GM19023 (cell line): Measurements from ENCODE around the gene BTN1A1.
"Not testable (repeated sequence)": the region's sequence is repeated elsewhere in the genome, so short reads cannot be mapped to it uniquely, and the experiment has no call there.

ENCODE experiments used
- ATAC-seq: cut with Tn5 transposase; IDR thresholded peaks from one replicate; pipeline ENCODE4 v1.9.1; 2021; ENCODE audit warnings: mild to moderate bottlenecking, moderate library complexity; ENCODE audit not compliant: unreplicated experiment

Gene BTN1A1

DNA sequence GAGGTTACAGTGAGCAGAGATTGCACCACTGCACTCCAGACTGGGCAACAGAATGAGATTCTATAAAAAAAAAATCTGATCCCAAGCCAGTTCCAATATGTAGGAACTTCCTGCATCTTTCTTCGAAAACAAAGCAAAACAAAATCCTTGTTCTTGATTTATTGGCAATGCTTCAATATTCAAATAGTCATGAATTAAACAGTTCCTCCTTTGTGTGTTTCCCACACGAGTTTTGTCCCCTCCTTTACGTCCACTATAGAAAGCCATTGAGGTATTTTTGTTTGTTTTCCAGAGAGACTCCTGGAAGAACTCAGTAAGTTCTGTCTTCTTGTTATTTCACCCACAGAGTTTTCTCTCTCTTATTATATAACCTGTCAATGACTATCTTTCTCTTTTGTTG lies 7.6 kb downstream of the BTN1A1 start:
- no peak for ATAC-seq

DNA sequence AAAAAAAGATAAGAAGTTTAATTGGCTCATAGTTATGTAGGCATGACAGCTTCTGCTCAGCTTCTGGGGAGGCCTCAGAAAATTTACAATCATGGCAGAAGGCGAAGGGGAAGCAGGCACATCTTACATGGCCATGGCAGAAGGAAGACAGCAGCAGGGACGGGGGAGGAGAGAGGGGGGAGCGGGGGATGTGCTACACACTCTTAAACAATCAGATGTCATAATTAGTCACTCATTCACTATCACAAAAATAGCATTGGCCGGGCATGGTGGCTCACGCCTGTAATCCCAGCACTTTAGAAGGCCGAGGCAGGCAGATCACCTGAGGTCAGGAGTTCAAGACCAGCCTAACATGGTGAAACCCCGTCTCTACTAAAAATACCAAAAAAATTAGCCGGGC lies 10.9 kb downstream of the BTN1A1 start:
- not testable (repeated sequence) for ATAC-seq

DNA sequence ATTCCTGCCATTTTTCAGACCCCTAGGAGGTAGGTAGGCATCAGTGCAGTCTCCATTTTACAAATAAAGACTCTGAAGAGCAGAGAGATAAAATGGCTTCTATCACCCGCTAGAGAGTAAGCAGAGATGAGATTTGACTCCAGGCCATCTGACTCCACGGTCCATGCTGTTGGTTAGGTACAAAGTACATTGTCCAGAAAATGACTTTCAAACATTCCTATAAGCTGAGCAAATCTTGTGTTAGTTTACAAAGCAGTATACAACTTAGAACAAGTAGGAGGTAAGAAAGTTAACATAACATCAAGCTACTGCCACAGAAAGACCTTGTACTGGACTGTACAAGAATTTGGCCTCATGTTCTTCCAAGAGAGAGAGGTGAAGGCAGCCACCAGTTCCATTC lies 14.9 kb downstream of the BTN1A1 start:
- ATAC-seq, result no peak

DNA sequence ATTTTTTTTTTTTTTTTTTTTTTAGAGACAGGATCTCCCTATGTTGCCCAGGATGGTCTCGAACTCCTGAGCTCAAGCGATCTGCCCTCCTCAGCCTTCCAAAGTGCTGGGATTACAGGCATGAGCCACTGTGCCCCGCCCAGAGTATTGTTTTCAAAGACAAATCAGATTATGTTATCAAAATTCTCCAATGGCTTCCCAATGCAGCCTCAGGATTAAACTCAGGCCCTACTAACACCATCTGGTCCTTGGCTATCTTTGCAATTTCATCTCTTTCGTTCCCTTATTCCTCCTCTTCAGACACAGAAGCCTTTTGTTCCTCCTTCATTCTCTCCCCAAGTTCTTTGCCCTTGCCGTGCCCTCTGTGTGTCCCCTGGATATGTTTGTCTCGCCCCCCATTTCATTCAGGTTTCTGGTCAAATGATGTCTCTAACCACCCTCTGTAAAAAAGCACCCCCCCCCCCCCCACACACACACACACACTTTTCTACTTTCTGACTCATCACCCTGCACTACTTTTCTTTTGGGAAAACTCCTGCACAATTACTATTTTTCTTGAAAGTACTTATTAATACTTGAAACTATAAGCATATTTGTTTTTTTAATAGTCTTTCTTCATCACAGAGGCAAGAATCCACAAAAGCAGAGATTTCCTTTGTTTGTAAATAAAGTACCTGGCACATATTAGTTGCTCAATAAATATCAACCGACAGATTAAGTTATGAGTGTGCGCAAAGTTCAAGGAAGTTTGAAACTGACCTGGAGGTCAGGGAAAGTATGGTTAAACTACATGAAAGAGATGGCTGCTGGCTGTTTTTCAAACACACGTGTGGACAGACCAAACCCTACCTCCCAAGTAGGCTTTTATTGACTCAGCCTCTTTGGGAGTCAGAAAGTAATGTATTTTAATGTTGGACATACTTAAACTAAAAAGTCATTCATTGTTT lies 16.7 kb downstream of the BTN1A1 start:
- ATAC-seq, result no peak

DNA sequence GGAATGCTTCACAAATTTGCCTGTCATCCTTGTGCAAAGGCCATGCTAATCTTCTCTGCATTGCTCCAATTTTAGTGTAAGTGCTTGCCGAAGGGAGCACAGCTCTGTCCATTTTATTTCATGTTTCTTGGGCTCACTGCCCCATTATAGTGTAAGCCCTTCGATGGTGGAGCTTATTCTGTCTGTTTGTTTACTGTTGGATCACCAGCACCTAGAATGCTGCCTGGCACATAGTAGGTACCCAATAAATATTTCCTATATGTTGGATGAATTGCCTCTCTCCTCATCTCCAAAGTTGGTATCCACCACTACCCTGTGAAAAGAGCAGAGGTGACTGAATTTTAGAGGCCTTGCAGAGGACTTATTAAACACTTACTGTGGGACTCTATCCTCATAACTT lies 19.3 kb downstream of the BTN1A1 start:
- ATAC-seq, result no peak

DNA sequence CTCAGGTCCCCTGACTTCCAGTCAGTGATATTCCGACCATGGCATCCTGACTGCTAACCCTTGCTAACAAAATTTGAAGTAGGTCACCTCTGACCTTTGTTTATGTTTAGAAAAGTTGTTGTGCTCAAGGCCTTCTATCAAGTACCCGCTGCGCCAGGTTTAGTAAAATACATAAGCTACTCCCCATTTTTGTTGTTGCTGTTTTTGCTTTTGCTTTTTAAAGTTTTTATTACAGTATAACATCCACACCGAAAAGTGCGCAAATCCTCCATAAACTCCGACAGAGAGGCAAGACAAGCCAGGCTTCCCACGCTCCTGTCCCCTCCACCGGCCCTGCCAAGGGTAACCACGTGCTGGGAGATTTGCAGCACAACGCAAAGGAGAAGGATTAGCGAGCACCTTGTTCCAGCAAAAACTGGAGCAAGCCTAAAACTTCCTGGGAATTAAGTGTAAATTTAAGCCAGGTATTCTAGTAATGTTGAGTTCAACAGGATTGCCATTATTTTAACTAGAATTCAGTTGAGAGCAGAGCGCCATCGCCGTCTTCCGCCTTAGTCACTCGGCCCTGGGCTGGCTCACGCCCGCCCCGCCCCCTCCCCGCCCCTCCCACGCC lies 20.2 kb downstream of the BTN1A1 start:
- peak; percentile 13 for ATAC-seq

DNA sequence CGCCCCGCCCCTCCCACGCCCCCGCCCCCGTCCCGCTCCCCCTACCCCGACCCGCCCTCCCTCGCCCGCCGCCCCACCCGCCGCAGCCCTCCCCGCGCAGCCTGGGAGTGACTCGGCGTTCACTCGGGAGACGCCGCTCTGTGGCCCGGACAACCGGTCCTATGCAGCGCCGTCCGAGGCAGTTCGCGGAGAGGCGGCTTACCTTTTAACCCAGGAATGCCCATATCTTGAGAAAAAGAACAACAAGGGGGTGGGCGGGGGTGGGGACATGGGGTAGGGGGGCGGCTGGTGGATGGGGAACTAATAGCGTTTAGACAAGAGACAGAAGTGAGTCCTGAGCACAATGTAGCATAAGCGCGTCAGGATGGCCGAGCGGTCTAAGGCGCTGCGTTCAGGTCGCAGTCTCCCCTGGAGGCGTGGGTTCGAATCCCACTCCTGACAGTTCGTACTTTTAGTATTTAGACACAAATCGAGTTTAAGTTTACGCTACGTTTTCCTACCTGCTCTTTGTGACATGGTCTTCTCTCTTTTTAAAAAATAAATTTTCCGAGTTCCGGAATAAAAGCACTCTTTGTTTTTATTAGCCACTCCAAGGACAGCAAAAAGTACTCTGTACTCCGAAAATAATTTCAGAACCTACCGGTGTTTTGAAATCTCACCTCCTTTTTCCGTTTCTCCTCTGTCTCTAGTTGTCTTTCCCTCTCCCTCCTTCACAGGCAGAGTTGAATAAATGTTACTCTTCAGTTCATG lies 20.9 kb downstream of the BTN1A1 start:
- ATAC-seq, result peak; percentile 72

DNA sequence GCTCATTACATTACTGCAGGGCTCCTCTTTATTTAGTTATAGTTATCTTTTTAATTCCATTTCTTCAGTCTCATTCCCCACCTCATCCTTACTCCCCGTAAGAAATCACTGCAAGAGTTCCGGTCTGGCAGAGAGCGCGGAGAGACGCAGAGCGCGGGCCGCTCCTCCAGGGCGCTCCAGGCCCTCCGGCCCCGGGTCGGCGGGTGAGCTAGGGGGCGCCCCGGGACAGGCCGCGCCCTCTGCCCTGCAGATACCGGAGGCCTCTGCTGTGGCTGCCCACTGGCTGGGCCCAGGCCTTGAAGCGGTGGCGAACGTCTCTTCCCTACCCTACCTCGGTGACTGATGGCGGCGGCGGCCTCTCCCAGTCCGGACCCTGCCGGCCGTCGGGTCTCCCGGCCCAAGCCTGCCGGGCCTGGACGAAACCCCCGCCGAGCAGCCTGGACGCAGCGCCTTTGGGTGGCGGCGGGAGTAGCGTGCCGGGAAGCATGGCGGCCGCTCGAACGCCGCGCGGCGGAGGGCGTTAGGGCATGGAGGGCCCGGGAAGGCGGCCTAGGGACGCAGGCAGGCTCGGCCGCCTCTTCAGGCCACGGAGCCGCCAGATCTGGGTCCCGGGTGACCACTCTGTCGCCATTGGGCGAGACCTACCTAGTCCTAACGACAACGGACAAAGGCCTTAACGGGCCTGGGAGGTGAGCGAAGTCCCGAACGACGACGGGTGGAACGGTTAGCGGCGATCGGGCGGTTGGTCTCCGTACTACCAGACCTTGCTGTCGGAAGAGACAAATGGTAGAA lies 21.7 kb downstream of the BTN1A1 start:
- ATAC-seq, result peak; percentile 77

DNA sequence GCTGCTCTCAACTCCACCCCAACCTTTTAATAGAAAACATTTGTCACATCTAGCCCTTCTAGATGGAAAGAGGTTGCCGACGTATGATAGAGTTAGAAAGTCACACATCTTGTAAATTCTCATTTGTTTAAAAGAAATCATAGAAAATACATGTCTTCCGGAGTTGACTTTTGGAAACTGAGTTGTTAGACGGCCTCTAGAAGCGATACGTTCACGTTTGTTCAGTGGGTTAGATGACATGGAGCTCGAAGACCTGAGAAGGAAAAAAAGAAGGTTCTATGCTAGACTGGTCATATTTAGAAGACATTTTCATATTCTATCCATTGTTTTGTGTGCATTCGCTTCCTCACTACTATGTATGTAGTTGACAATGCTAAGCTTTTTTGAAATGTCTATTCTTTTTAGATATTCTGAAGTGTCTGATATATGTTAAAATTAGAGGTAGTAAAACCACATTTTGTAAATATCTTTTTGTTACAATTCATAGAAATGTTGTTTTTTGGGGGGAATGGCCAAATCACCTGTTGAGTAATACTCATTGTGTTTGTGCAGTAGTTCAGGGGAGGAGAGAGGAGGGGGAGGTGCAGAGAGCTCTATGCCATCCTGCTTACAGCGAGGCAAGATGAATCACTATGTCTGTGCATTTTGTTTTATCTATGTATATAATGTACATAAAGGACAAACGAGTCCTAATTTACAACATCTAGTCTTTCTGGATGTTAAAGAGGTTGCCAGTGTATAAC lies 22.6 kb downstream of the BTN1A1 start:
- ATAC-seq, result not testable (repeated sequence)

DNA sequence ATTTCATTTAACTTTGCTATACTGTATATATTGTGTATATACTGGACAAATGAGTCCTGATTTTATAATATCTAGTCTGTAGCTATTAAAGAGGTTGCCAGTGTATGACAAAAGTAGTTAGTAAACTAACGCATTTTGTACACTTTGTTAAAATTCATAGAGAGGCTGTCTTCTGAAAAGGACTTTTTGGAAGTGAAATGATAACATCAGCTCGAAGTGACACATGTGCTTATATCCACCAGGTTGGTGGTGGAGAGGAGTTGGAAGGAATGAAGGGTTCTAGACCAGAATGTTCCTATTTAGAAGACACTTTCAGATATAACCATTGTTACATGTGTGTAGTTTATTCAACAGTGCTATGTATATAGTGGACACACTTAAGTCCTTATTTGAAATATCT lies 24.2 kb downstream of the BTN1A1 start:
- not testable (repeated sequence) for ATAC-seq

DNA sequence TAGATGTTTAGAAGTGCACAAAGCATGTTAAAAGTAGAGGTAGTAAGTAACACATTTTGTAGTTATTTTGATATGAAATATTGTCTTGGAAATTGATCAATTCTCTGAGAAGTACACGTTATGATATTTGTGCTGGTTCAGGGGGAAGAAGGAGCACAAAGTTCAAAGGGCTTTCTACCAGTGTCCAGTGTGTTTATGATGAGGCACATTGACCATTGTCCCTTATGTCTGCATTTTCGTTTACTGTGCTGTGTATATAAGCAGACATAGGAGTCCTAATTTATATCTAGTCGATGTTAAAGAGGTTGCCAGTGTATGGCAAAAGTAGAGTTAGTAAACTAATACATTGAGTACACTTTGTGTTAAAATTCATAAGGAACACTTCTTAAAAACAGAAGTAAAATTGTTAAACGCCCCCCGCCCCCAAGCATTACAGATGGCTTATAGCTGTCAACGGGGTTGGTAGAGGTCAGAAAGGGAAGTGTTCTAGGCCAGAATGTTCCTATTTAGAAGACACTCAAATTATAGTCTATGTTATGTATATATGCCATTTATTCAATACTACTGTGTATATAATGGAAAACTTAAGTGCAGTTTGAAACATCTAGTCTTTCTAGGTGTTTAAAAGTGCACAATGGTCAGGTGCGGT lies 24.7 kb downstream of the BTN1A1 start:
- no peak for ATAC-seq

DNA sequence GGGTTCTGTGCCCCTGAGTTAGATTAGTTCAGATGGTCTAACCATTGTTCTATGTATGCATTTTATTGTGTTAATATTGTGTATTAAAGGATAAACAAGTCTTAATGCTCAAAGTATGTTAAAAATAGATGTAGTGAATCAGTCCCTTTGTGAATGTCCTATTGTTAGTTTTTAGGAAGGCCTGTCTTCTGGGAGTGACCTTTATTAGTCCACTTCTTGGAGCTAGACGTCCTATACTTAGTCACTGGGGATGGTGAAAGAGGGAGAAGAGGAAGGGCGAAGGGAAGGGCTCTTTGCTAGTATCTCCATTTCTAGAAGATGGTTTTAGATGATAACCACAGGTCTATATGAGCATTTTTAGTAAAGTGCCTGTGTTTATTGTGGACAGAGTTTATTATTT lies 25.7 kb downstream of the BTN1A1 start:
- ATAC-seq, result no peak

DNA sequence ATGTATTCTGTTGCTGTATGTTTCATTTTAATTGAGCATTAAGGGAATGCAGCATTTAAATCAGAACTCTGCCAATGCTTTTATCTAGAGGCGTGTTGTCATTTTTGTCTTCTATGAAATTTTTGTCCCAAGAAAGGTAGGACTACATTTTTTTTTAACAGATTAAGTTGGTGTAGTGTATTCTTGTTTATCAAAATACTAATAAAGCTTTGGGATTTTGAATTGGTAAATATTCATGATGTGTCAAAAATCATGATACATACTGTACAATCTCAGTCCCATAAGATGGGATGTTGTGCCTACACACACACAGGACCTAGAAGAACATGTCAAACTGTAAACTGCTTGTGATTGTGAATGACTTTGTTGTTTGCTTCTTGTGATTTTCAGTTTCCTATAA lies 26.8 kb downstream of the BTN1A1 start:
- no peak for ATAC-seq

DNA sequence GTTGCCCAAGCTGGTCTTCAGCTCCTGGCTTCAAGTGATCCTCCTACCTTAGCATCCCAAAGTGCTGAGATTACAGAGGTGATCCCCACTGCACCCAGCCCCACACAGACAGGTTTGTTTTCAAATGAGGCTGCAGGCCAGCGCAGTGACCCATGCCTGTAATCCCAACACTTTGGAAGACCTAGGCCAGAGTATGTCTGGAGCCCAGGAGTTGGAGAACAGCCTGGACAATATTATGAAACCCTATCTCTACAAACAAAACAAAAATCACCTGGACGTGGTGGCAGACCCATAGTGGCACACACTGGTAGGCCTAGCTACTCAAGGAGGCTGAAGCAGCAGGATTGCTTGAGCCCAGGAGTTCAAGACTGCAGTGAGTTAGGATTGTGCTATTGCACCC lies 30.1 kb downstream of the BTN1A1 start:
- no peak for ATAC-seq

DNA sequence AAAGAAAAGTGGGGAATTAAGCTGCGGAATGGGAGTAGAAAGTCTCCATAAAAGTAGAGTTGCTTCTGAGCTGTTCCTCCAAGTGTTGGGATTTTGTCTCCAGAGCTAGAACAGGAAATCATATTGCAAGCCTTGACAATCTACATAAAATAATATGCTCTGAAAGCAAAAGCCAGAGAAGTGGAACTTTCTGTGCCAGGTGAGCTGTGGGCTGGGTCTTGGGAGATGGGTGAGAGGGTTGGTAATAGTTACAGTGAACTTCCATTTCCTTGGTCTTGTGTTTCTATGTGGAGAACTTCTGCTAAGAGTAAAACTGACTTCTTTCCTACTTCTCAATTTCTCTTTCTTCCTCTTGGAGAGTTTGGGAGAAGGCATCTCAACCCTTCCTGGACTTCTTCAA lies 31.8 kb downstream of the BTN1A1 start:
- no peak for ATAC-seq

DNA sequence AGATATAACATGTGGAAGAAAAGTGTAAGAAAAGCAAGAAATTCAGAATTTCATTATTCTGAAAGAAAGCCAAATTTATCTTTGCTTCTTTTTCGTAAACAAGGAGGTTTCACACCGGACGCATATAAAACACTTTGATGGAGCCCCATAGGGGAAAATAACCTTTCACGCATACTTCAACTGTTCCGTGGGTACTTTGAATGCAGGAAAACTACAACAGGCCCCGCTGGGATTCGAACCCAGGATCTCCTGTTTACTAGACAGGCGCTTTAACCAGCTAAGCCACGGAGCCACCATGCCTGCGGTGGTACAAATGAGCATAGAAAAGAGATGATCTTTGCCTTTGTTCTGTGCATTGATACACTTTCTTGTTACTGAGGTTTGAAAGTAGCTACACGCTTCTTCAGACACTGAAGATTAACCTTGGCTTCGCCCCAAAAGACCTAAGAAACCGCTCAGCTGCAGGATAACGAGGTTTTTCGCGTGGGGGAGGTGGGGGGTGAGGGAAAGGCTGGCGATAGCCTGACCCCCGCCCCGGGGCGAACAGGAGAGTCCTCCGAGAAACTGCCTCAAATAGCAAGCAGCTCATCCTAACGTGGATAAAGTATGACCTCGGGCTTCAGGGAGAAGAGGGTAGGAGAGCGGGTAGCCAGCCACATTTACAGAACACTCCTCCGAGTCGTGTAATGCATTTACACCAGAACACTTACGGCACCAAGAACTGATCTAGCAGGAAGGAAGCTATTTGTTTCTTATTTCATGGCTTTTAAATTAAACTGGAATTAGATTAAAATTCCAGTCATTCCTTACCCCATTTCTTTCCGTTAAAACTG lies 32.8 kb downstream of the BTN1A1 start:
- ATAC-seq, result no peak

DNA sequence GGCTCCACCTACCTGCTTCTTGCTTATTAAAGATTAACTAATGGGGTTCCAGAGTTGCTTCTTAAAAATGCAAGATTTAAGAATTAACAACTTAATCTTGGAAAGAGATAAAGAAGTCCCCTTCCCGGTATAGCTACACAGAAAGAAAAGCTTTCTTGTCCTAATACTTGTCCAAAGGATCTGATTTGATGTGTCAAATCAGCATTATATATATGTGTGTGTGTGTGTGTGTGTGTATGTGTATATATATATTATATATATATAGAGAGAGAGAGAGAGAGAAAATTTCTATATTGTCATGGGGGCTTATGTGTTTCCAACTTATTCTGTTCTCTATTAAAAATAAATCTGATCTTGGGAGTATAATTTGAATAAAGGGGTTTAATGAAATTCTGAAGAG lies 33.4 kb downstream of the BTN1A1 start:
- ATAC-seq, result no peak

DNA sequence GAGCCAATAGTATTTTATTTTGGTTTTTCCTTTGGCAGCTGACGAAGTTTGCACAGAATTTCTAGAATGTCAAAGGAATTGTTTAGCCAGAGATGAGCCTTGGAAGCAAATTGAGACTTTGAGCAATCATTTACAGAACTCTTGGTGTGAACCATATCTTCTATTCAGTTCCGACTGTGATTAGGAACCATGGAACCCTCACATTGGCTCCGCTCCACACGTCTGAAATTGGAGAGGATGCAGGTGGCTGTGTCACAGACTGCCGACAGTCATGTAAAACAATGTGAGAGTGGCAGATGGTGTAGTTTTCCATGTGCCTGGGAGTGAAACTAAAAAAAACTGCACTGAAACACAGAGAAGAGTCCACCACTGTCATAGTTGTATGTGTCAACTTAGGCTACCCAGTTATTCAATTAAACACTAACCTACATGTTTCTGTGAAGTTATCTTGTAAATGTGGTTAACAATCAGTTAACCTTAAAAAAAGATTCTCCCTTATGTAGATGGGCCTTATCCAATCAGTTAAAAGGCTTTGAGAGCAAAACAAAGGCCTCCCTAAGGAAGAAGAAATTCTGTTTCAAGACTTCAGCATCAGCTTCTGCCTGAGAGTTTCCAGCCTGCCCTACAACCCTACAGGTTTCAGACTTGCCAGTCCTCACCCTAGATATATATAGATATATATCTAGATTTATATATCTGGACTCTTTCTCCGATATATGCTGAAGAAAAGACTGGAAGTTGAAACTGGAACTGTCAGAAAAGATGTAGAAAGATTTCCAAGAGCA lies 34.8 kb downstream of the BTN1A1 start:
- no peak for ATAC-seq
